Stimulated activated CD4-positive, alpha-beta T cell treated with anti-CD3 and anti-CD28 coated beads, TNF-alpha, amount 100 ng/mL, for 4 hours (primary cell): ENCODE results near the gene AREL1.
"Not testable (repeated sequence)": the region's sequence is repeated elsewhere in the genome, so short reads cannot be mapped to it uniquely, and the experiment has no call there.

Experiments used
- DNase-seq, 3 experiments: peaks; one replicate each; pipeline ENCODE4 v3.0.0-alpha.2; 2020; ENCODE audit warnings: low read depth in 3 of 3

The AREL1 gene

GRCh38 chr14:74712499-74713394, at the start of gene AREL1, which contains the start of gene FCF1:
AREL1 (minus strand) TSS chr14:74713080; CDS start chr14:74685615, 27,465 bp downstream.
FCF1 (plus strand) TSS chr14:74713144; CDS start chr14:74713198, 54 bp downstream.
- DNase-seq = peak; percentile 46 to 53 (median 53)

GRCh38 chr14:74758505-74758904, 45.6 kb upstream of the AREL1 start:
- not testable (repeated sequence) for DNase-seq

- no peak for DNase-seq
Measured at GRCh38 chr14:74756326-74756725, 43.4 kb upstream of the AREL1 start.

GRCh38 chr14:74754899-74755298, 42.0 kb upstream of the AREL1 start:
- DNase-seq = no peak

GRCh38 chr14:74754157-74754556, 41.3 kb upstream of the AREL1 start:
- DNase-seq = no peak

GRCh38 chr14:74747237-74747636, 34.4 kb upstream of the AREL1 start:
- DNase-seq = no peak

- DNase-seq = no peak
Measured at GRCh38 chr14:74739293-74740030, 26.6 kb upstream of the AREL1 start.

GRCh38 chr14:74737753-74738325, 25.0 kb upstream of the AREL1 start:
- DNase-seq = no peak

- no peak for DNase-seq
Measured at GRCh38 chr14:74735125-74735524, 22.2 kb upstream of the AREL1 start.

GRCh38 chr14:74733221-74733620, 20.3 kb upstream of the AREL1 start:
- no peak for DNase-seq

- DNase-seq = no peak
Measured at GRCh38 chr14:74732387-74732786, 19.5 kb upstream of the AREL1 start.

GRCh38 chr14:74723134-74723533, 10.3 kb upstream of the AREL1 start:
- no peak for DNase-seq

- no peak for DNase-seq
Measured at GRCh38 chr14:74720526-74720925, 7.6 kb upstream of the AREL1 start.

GRCh38 chr14:74713395-74713735, 485 bp upstream of the AREL1 start:
- DNase-seq = no peak

- no peak for DNase-seq
Measured at GRCh38 chr14:74711651-74712050, 1.2 kb downstream of the AREL1 start.

GRCh38 chr14:74710480-74710879, 2.4 kb downstream of the AREL1 start:
- no peak for DNase-seq

- no peak for DNase-seq
Measured at GRCh38 chr14:74705613-74706500, 7.0 kb downstream of the AREL1 start.

GRCh38 chr14:74704656-74705055, 8.2 kb downstream of the AREL1 start:
- DNase-seq = no peak

- no peak for DNase-seq
Measured at GRCh38 chr14:74703043-74703442, 9.8 kb downstream of the AREL1 start.

GRCh38 chr14:74702293-74702692, 10.6 kb downstream of the AREL1 start:
- DNase-seq = no peak

GRCh38 chr14:74698465-74698864, 14.4 kb downstream of the AREL1 start:
- DNase-seq = no peak

GRCh38 chr14:74697976-74698375, 14.9 kb downstream of the AREL1 start:
- DNase-seq = no peak
